GM23338 (cell line): ENCODE data around the gene TRAF3IP1. TPM values are rescaled to one million over a fixed set of nuclear protein-coding genes. Genes with fewer than 3 reads are reported as not detected.

Source experiments
- ATAC-seq: fragments of 200-7000 bp; cut with Tn5 transposase; 3 replicates; pipeline ENCODE4 v1.9.1; 2020
- DNase-seq: peaks from one replicate; pipeline ENCODE4 v3.0.0-alpha.2; 2015; ENCODE audit warnings: low spot score
- H2AFZ ChIP-seq: fragments of 200-600 bp; sonication (generic); 2 replicates; pipeline ENCODE4 v1.8.0; 2016; ENCODE audit warnings: antibody characterized with exemption, mild to moderate bottlenecking, moderate library complexity
- H3F3A ChIP-seq: fragments of 200-600 bp; sonication (generic); replicated peaks from 2 replicates; pipeline ENCODE4 v1.8.0; 2017; ENCODE audit warnings: antibody characterized with exemption, mixed run types, low read depth
- H3K27ac ChIP-seq: fragments of 200-600 bp; sonication (generic); 2 replicates; pipeline ENCODE4 v1.6.1; 2016; ENCODE audit warnings: low read depth
- H3K27me3 ChIP-seq: fragments of 200-600 bp; sonication (generic); 2 replicates; pipeline ENCODE4 v1.8.0; 2016; ENCODE audit warnings: mild to moderate bottlenecking, mixed run types, moderate library complexity; ENCODE audit not compliant: insufficient read depth
- H3K36me3 ChIP-seq: fragments of 200-600 bp; sonication (generic); 2 replicates; pipeline ENCODE4 v1.8.0; 2016; ENCODE audit warnings: mild to moderate bottlenecking; ENCODE audit not compliant: insufficient read depth
- H3K4me1 ChIP-seq: fragments of 200-600 bp; sonication (generic); 2 replicates; pipeline ENCODE4 v1.8.0; 2016; ENCODE audit warnings: mild to moderate bottlenecking, moderate library complexity; ENCODE audit not compliant: insufficient read depth
- H3K4me2 ChIP-seq: fragments of 200-600 bp; sonication (generic); 2 replicates; pipeline ENCODE4 v1.7.1; 2017; ENCODE audit warnings: mixed run types
- H3K4me3 ChIP-seq: fragments of 200-600 bp; sonication (generic); 2 replicates; pipeline ENCODE4 v1.6.1; 2016; ENCODE audit warnings: mixed run types
- H3K79me2 ChIP-seq: fragments of 200-600 bp; sonication (generic); replicated peaks from 2 replicates; pipeline ENCODE4 v1.8.0; 2017; ENCODE audit warnings: mild to moderate bottlenecking; ENCODE audit not compliant: insufficient read depth
- H3K9me2 ChIP-seq: fragments of 200-600 bp; sonication (generic); 2 replicates; pipeline ENCODE4 v1.8.0; 2017; ENCODE audit not compliant: insufficient read depth
- H4K20me1 ChIP-seq: fragments of 200-600 bp; sonication (generic); replicated peaks from 2 replicates; pipeline ENCODE4 v1.8.0; 2017; ENCODE audit warnings: mild to moderate bottlenecking; ENCODE audit not compliant: insufficient read depth
- H3K27ac Mint-ChIP-seq: 2 replicates; pipeline ENCODE4 v1.8.0; 2020; ENCODE audit warnings: inconsistent platforms, mild to moderate bottlenecking, moderate library complexity, mixed read lengths
- H3K27me3 Mint-ChIP-seq: 3 replicates; pipeline ENCODE4 v1.8.0; 2022; ENCODE audit warnings: low read depth, mild to moderate bottlenecking, moderate library complexity, mixed read lengths, inconsistent platforms; ENCODE audit not compliant: insufficient read depth, poor library complexity
- H3K36me3 Mint-ChIP-seq: 3 replicates; pipeline ENCODE4 v1.8.0; 2021; ENCODE audit warnings: low read depth, mild to moderate bottlenecking, inconsistent platforms, moderate library complexity, mixed read lengths
- H3K4me1 Mint-ChIP-seq: 3 replicates; pipeline ENCODE4 v1.8.0; 2020; ENCODE audit warnings: mild to moderate bottlenecking, inconsistent platforms, mixed read lengths
- H3K4me3 Mint-ChIP-seq: 3 replicates; pipeline ENCODE4 v1.8.0; 2021; ENCODE audit warnings: moderate library complexity, mild to moderate bottlenecking, inconsistent platforms, mixed read lengths
- H3K9me3 Mint-ChIP-seq: 3 replicates; pipeline ENCODE4 v1.8.0; 2020; ENCODE audit warnings: moderate library complexity, mild to moderate bottlenecking, inconsistent platforms, mixed read lengths
- CREB1 ChIP-seq: fragments of 250-450 bp; sonication (Bioruptor Pico); IDR thresholded peaks from 2 replicates; pipeline ENCODE4 v1.5.0; 2020; ENCODE audit warnings: low read depth, mild to moderate bottlenecking, moderate library complexity
- EZH2 ChIP-seq: fragments of 200-600 bp; sonication (generic); IDR thresholded peaks from one replicate; pipeline ENCODE4 v1.8.0; 2017; ENCODE audit warnings: antibody characterized with exemption, mild to moderate bottlenecking, low read depth; ENCODE audit not compliant: unreplicated experiment
- EZH2phosphoT487 ChIP-seq: fragments of 200-600 bp; sonication (generic); IDR thresholded peaks from one replicate; pipeline ENCODE4 v1.8.1; 2018; ENCODE audit warnings: antibody characterized with exemption; ENCODE audit not compliant: unreplicated experiment
- JUNB ChIP-seq: IDR thresholded peaks from one replicate; pipeline ENCODE4 v1.6.1; 2016; ENCODE audit warnings: antibody characterized with exemption; ENCODE audit not compliant: unreplicated experiment
- NANOG ChIP-seq: IDR thresholded peaks from 2 replicates; pipeline ENCODE4 v1.6.1; 2016; ENCODE audit warnings: antibody characterized with exemption, borderline replicate concordance
- POLR2AphosphoS5 ChIP-seq: IDR thresholded peaks from 2 replicates; pipeline ENCODE4 v1.6.1; 2016; ENCODE audit warnings: antibody characterized with exemption, low read depth
- STAT1 ChIP-seq: IDR thresholded peaks from one replicate; pipeline ENCODE4 v1.6.1; 2016; ENCODE audit warnings: antibody characterized with exemption; ENCODE audit not compliant: unreplicated experiment
- ZNF114 ChIP-seq: fragments of 250-450 bp; sonication (Bioruptor Pico); IDR thresholded peaks from 2 replicates; pipeline ENCODE4 v1.5.0; 2020; ENCODE audit warnings: mild to moderate bottlenecking, moderate library complexity
- ZNF331 ChIP-seq: fragments of 250-450 bp; sonication (Bioruptor Pico); IDR thresholded peaks from 2 replicates; pipeline ENCODE4 v1.5.0; 2020; ENCODE audit warnings: low read depth, mild to moderate bottlenecking, moderate library complexity
- polyA plus RNA-seq: library from polyadenylated mRNA; unstranded; fragments of >200 nt; fragmentation: Nextera tagmentation; extraction: Ambion mirVana; gene quantifications from 2 replicates; pipeline ENCODE4 v1.2.1, GENCODE V29; 2016
- total RNA-seq: library from RNA; depleted of rRNA; stranded (reverse); fragments of >200 nt; shearing (Covaris generic); gene quantifications from 2 replicates; pipeline ENCODE4 v1.2.3, GENCODE V29; 2014
- TF ChIP-seq, protein P1 (sequence below), 2 experiments: fragments of 200-600 bp in 1 of 2; sonication (generic) in 1 of 2; conservative IDR thresholded peaks; 2 replicates each; pipeline versions ENCODE4 v1.5.1 to v1.6.1; 2016 to 2017; ENCODE audit warnings: antibody characterized with exemption in 2 of 2, low read depth in 2 of 2, mild to moderate bottlenecking in 2 of 2, moderate library complexity in 1 of 2
- TF ChIP-seq, protein P2 (sequence below): IDR thresholded peaks from one replicate; pipeline ENCODE4 v1.6.1; 2018; ENCODE audit warnings: antibody characterized with exemption; ENCODE audit not compliant: unreplicated experiment
- TF ChIP-seq, protein P3 (sequence below): fragments of 250-450 bp; sonication (Bioruptor Pico); IDR thresholded peaks from 2 replicates; pipeline ENCODE4 v1.5.0; 2020; ENCODE audit warnings: mild to moderate bottlenecking, moderate library complexity
- TF ChIP-seq, protein P4 (sequence below): IDR thresholded peaks from 2 replicates; pipeline ENCODE4 v1.6.1; 2016; ENCODE audit warnings: antibody characterized with exemption

TRAF3IP1 gene
- total and polyA plus RNA-seq, 2 experiments from 2014 or later, result 12.5 to 20.7 TPM

DNA sequence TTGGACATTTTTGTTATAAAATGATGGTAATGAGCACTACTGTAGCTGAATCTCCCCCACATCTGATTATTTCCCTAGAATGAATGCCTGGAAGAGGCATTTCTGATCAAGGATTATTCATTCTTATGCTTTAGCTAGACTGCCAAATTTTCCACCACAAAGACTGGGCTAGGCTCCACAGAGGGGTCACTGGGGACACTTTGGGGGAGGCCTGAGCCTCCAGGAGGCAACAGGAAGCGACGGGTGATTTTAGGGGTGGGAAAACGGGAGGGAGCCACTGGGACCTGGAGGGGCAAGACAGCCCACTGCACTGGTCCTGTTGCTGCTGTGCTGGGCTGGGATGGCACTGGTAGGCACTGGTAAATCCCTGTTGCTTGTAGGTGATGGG is 104.0 kb downstream of the TRAF3IP1 start (continued):
- TF ChIP-seq, protein P1, sequence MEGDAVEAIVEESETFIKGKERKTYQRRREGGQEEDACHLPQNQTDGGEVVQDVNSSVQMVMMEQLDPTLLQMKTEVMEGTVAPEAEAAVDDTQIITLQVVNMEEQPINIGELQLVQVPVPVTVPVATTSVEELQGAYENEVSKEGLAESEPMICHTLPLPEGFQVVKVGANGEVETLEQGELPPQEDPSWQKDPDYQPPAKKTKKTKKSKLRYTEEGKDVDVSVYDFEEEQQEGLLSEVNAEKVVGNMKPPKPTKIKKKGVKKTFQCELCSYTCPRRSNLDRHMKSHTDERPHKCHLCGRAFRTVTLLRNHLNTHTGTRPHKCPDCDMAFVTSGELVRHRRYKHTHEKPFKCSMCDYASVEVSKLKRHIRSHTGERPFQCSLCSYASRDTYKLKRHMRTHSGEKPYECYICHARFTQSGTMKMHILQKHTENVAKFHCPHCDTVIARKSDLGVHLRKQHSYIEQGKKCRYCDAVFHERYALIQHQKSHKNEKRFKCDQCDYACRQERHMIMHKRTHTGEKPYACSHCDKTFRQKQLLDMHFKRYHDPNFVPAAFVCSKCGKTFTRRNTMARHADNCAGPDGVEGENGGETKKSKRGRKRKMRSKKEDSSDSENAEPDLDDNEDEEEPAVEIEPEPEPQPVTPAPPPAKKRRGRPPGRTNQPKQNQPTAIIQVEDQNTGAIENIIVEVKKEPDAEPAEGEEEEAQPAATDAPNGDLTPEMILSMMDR (conservative IDR thresholded peaks at IDR 0.05; ENCODE audit: low read depth in 2 of 2), result no peak
- TF ChIP-seq, protein P2, sequence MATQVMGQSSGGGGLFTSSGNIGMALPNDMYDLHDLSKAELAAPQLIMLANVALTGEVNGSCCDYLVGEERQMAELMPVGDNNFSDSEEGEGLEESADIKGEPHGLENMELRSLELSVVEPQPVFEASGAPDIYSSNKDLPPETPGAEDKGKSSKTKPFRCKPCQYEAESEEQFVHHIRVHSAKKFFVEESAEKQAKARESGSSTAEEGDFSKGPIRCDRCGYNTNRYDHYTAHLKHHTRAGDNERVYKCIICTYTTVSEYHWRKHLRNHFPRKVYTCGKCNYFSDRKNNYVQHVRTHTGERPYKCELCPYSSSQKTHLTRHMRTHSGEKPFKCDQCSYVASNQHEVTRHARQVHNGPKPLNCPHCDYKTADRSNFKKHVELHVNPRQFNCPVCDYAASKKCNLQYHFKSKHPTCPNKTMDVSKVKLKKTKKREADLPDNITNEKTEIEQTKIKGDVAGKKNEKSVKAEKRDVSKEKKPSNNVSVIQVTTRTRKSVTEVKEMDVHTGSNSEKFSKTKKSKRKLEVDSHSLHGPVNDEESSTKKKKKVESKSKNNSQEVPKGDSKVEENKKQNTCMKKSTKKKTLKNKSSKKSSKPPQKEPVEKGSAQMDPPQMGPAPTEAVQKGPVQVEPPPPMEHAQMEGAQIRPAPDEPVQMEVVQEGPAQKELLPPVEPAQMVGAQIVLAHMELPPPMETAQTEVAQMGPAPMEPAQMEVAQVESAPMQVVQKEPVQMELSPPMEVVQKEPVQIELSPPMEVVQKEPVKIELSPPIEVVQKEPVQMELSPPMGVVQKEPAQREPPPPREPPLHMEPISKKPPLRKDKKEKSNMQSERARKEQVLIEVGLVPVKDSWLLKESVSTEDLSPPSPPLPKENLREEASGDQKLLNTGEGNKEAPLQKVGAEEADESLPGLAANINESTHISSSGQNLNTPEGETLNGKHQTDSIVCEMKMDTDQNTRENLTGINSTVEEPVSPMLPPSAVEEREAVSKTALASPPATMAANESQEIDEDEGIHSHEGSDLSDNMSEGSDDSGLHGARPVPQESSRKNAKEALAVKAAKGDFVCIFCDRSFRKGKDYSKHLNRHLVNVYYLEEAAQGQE, result no peak
- no peak for TF ChIP-seq STAT1
- no peak for TF ChIP-seq EZH2phosphoT487
- no peak for TF ChIP-seq CREB1 (CRISPR knock-in tag)

DNA sequence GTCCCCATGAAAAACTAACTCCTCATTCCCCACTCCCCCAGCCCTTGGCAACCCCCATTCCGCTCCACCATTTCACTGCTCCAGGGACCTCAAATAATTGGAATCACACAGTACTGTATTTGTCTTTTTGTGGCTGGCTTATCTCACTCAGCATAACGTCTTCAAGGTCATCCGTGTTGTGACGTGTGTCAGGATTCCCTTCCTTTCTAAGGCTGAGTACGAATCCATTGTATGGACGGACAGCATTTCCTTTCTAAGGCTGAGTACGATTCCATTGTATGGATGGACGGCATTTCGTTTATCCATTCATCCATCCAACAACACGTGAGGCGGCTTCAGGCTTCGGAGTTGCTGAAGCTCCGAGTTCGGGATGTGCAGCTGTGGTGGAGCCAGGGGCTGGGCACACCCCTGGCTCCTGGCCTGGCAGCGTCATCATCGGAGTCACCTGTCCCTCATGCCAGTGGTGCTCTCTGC is 105.2 kb downstream of the TRAF3IP1 start:
- H3K4me1 ChIP-seq, result peaks cover 21% of the 10 kb centered on the region
- Mint-ChIP-seq H3K4me1 (peaks cover 24% of the 10 kb centered on the region), H3K27me3 (no peaks in the 10 kb centered on the region), H3K4me3 (peak overlapping the region; percentile 92), H3K27ac (no peak overlapping the region), H3K9me3 (peaks cover 12% of the 10 kb centered on the region; the same call in 2 of the 3 replicates), H3K36me3 (peaks cover 15% of the 10 kb centered on the region)
- H3K27ac ChIP-seq, result no peak overlapping the region
- H4K20me1 ChIP-seq, result no peaks in the 10 kb centered on the region; the same call in 1 of the 2 replicates
- H3K4me3 ChIP-seq, result peak overlapping the region; percentile 93
- DNase-seq (no peak), ATAC-seq (peak; percentile 5; the same call in 1 of the 3 replicates)
- H2AFZ ChIP-seq, result no peak overlapping the region
- H3K4me2 ChIP-seq, result peak overlapping the region; percentile 95
- peaks cover 34% of the 10 kb centered on the region for H3K79me2 ChIP-seq
- no peaks in the 10 kb centered on the region for H3F3A ChIP-seq
- 0 out of 2 replicates have a peak, but pooled peaks cover 6% of the 10 kb centered on the region for H3K36me3 ChIP-seq
- H3K9me2 ChIP-seq, result no peaks in the 10 kb centered on the region
- H3K27me3 ChIP-seq, result no peaks in the 10 kb centered on the region
- TF ChIP-seq ZNF331 (CRISPR knock-in tag), result no peak
- no peak for TF ChIP-seq ZNF114
- no peak for TF ChIP-seq NANOG
- no peak for TF ChIP-seq EZH2
- TF ChIP-seq, protein P3, sequence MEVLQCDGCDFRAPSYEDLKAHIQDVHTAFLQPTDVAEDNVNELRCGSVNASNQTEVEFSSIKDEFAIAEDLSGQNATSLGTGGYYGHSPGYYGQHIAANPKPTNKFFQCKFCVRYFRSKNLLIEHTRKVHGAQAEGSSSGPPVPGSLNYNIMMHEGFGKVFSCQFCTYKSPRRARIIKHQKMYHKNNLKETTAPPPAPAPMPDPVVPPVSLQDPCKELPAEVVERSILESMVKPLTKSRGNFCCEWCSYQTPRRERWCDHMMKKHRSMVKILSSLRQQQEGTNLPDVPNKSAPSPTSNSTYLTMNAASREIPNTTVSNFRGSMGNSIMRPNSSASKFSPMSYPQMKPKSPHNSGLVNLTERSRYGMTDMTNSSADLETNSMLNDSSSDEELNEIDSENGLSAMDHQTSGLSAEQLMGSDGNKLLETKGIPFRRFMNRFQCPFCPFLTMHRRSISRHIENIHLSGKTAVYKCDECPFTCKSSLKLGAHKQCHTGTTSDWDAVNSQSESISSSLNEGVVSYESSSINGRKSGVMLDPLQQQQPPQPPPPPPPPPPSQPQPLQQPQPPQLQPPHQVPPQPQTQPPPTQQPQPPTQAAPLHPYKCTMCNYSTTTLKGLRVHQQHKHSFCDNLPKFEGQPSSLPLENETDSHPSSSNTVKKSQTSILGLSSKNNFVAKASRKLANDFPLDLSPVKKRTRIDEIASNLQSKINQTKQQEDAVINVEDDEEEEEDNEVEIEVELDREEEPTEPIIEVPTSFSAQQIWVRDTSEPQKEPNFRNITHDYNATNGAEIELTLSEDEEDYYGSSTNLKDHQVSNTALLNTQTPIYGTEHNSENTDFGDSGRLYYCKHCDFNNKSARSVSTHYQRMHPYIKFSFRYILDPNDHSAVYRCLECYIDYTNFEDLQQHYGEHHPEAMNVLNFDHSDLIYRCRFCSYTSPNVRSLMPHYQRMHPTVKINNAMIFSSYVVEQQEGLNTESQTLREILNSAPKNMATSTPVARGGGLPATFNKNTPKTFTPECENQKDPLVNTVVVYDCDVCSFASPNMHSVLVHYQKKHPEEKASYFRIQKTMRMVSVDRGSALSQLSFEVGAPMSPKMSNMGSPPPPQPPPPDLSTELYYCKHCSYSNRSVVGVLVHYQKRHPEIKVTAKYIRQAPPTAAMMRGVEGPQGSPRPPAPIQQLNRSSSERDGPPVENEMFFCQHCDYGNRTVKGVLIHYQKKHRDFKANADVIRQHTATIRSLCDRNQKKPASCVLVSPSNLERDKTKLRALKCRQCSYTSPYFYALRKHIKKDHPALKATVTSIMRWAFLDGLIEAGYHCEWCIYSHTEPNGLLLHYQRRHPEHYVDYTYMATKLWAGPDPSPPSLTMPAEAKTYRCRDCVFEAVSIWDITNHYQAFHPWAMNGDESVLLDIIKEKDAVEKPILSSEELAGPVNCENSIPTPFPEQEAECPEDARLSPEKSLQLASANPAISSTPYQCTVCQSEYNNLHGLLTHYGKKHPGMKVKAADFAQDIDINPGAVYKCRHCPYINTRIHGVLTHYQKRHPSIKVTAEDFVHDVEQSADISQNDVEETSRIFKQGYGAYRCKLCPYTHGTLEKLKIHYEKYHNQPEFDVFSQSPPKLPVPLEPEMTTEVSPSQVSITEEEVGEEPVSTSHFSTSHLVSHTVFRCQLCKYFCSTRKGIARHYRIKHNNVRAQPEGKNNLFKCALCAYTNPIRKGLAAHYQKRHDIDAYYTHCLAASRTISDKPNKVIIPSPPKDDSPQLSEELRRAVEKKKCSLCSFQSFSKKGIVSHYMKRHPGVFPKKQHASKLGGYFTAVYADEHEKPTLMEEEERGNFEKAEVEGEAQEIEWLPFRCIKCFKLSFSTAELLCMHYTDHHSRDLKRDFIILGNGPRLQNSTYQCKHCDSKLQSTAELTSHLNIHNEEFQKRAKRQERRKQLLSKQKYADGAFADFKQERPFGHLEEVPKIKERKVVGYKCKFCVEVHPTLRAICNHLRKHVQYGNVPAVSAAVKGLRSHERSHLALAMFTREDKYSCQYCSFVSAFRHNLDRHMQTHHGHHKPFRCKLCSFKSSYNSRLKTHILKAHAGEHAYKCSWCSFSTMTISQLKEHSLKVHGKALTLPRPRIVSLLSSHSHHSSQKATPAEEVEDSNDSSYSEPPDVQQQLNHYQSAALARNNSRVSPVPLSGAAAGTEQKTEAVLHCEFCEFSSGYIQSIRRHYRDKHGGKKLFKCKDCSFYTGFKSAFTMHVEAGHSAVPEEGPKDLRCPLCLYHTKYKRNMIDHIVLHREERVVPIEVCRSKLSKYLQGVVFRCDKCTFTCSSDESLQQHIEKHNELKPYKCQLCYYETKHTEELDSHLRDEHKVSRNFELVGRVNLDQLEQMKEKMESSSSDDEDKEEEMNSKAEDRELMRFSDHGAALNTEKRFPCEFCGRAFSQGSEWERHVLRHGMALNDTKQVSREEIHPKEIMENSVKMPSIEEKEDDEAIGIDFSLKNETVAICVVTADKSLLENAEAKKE (CRISPR knock-in tag), result no peak
- TF ChIP-seq JUNB, result no peak
- no peak for TF ChIP-seq CREB1 (CRISPR knock-in tag)
- TF ChIP-seq POLR2AphosphoS5, result no peak
- no peak for TF ChIP-seq STAT1
- TF ChIP-seq, protein P4, sequence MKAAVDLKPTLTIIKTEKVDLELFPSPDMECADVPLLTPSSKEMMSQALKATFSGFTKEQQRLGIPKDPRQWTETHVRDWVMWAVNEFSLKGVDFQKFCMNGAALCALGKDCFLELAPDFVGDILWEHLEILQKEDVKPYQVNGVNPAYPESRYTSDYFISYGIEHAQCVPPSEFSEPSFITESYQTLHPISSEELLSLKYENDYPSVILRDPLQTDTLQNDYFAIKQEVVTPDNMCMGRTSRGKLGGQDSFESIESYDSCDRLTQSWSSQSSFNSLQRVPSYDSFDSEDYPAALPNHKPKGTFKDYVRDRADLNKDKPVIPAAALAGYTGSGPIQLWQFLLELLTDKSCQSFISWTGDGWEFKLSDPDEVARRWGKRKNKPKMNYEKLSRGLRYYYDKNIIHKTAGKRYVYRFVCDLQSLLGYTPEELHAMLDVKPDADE, result no peak
- TF ChIP-seq EZH2phosphoT487, result no peak
